Parathyroid adenoma (tissue), 2 donors: ENCODE results near the gene VDR.
A peak's percentile ranks its signal among the peaks of the same experiment; 100 is the strongest.

Experiments used
- H2AFZ ChIP-seq: fragments of 300-600 bp; sonication (generic); one replicate; pipeline ENCODE4 v1.7.0; 2017; ENCODE audit warnings: antibody characterized with exemption, mild to moderate bottlenecking
- H3K27ac ChIP-seq: fragments of 300-600 bp; sonication (generic); one replicate; pipeline ENCODE4 v1.7.0; 2017
- H3K27me3 ChIP-seq: fragments of 300-600 bp; sonication (generic); one replicate; pipeline ENCODE4 v1.7.0; 2017; ENCODE audit warnings: low read length; ENCODE audit not compliant: control insufficient read depth, insufficient read depth
- H3K36me3 ChIP-seq: fragments of 300-600 bp; sonication (generic); one replicate; pipeline ENCODE4 v1.7.0; 2017; ENCODE audit warnings: low read length; ENCODE audit not compliant: control insufficient read depth, insufficient read depth
- H3K4me1 ChIP-seq: fragments of 300-600 bp; sonication (generic); one replicate; pipeline ENCODE4 v1.7.0; 2017; ENCODE audit warnings: control low read depth
- H3K4me2 ChIP-seq: fragments of 300-600 bp; sonication (generic); one replicate; pipeline ENCODE4 v1.7.0; 2017; ENCODE audit warnings: low read length
- H3K4me3 ChIP-seq: fragments of 300-600 bp; sonication (generic); one replicate; pipeline ENCODE4 v1.7.0; 2017; ENCODE audit warnings: low read depth, low read length
- H3K79me2 ChIP-seq: fragments of 300-600 bp; sonication (generic); one replicate; pipeline ENCODE4 v1.7.0; 2017; ENCODE audit warnings: control low read depth
- H3K9ac ChIP-seq: fragments of 300-600 bp; sonication (generic); one replicate; pipeline ENCODE4 v1.7.0; 2017; ENCODE audit warnings: mild to moderate bottlenecking
- H3K9me3 ChIP-seq: fragments of 300-600 bp; sonication (generic); one replicate; pipeline ENCODE4 v1.7.0; 2017; ENCODE audit warnings: low read length; ENCODE audit not compliant: control insufficient read depth
- CTCF ChIP-seq: fragments of 300-600 bp; sonication (generic); IDR thresholded peaks from one replicate; pipeline ENCODE4 v1.7.0; 2017; ENCODE audit warnings: antibody characterized with exemption, mild to moderate bottlenecking
- donor health status: primary hyperparathyroidism.

Gene VDR

GRCh38 chr12:47877081-47877480 is 27.7 kb downstream of the VDR start:
- Histone ChIP-seq H2AFZ (no peak overlapping the region), H3K27ac (peak overlapping the region; percentile 93), H3K9me3 (no peaks in the 10 kb centered on the region), H3K9ac (no peak overlapping the region), H3K4me3 (peak overlapping the region; percentile 4), H3K36me3 (no peaks in the 10 kb centered on the region), H3K4me2 (peak overlapping the region; percentile 42), H3K79me2 (peaks cover 36% of the 10 kb centered on the region), H3K4me1 (peaks cover 64% of the 10 kb centered on the region), H3K27me3 (no peaks in the 10 kb centered on the region)
- no peak for TF ChIP-seq CTCF

- H3K36me3 ChIP-seq = no peaks in the 10 kb centered on the region
- peaks cover 59% of the 10 kb centered on the region for H3K4me1 ChIP-seq
- H3K27ac ChIP-seq = peak overlapping the region; percentile 93
- H3K27me3 ChIP-seq = no peaks in the 10 kb centered on the region
- no peak overlapping the region for H3K4me2 ChIP-seq
- peaks cover 32% of the 10 kb centered on the region for H3K79me2 ChIP-seq
- H3K4me3 ChIP-seq = no peak overlapping the region
- H2AFZ ChIP-seq = no peak overlapping the region
- H3K9ac ChIP-seq = no peak overlapping the region
- no peak for TF ChIP-seq CTCF
- H3K9me3 ChIP-seq = no peaks in the 10 kb centered on the region
Measured at GRCh38 chr12:47876440-47876960, 28.3 kb downstream of the VDR start.

GRCh38 chr12:47875746-47876439 is 28.9 kb downstream of the VDR start:
- Histone ChIP-seq H3K4me3 (no peak overlapping the region), H3K4me1 (peaks cover 61% of the 10 kb centered on the region), H2AFZ (no peak overlapping the region), H3K27me3 (no peaks in the 10 kb centered on the region), H3K9me3 (no peaks in the 10 kb centered on the region), H3K9ac (no peak overlapping the region), H3K79me2 (peaks cover 32% of the 10 kb centered on the region), H3K27ac (peak overlapping the region; percentile 93), H3K4me2 (no peak overlapping the region), H3K36me3 (no peaks in the 10 kb centered on the region)
- no peak for TF ChIP-seq CTCF

GRCh38 chr12:47874316-47874715 is 30.5 kb downstream of the VDR start:
- Histone ChIP-seq H3K9me3 (no peaks in the 10 kb centered on the region), H3K4me1 (peaks cover 62% of the 10 kb centered on the region), H3K79me2 (peaks cover 26% of the 10 kb centered on the region), H3K27me3 (no peaks in the 10 kb centered on the region), H3K27ac (peak overlapping the region; percentile 38), H3K36me3 (no peaks in the 10 kb centered on the region), H3K4me2 (no peak overlapping the region), H3K4me3 (no peak overlapping the region), H3K9ac (no peak overlapping the region), H2AFZ (no peak overlapping the region)
- TF ChIP-seq CTCF = no peak
